ENCODE measurements around the gene ACTN3. TPM values are rescaled to one million over a fixed set of nuclear protein-coding genes. Genes with fewer than 3 reads are reported as not detected.
"Not testable (repeated sequence)": the region's sequence is repeated elsewhere in the genome, so short reads cannot be mapped to it uniquely, and the experiment has no call there.

Gene ACTN3
- total RNA-seq, 1 experiment from 2014 or later = not detected

- peaks cover 7% of the 10 kb centered on the region for H3K9me3 Mint-ChIP-seq (ENCODE audit: low read depth, unreplicated experiment)
- H3K36me3 Mint-ChIP-seq (ENCODE audit: insufficient read depth, unreplicated experiment) = no peaks in the 10 kb centered on the region
- no peak overlapping the region for H3K27ac Mint-ChIP-seq (ENCODE audit: unreplicated experiment)
- TF ChIP-seq CTCF (IDR thresholded peaks at IDR 0.05; ENCODE audit: unreplicated experiment) = no peak
- CTCF ChIA-PET = no interaction called here
- no peak for DNase-seq
- no peak overlapping the region for H3K4me3 Mint-ChIP-seq (ENCODE audit: low read depth, unreplicated experiment)
- intact Hi-C loops (cut with micrococcal nuclease; ENCODE audit: unreplicated experiment) = no loop called here
- H3K27me3 Mint-ChIP-seq (ENCODE audit: unreplicated experiment) = peaks cover 32% of the 10 kb centered on the region
- no peaks in the 10 kb centered on the region for H3K4me1 Mint-ChIP-seq (ENCODE audit: low read depth, unreplicated experiment)
- no TSS peak for BruUV-seq (replicated peaks)
Measured at GRCh38 chr11:66581261-66581660, 34.6 kb downstream of the ACTN3 start.

- intact Hi-C loops (cut with micrococcal nuclease; ENCODE audit: unreplicated experiment); H3K4me1 Mint-ChIP-seq (ENCODE audit: low read depth, unreplicated experiment); H3K4me3 Mint-ChIP-seq (ENCODE audit: low read depth, unreplicated experiment); H3K36me3 Mint-ChIP-seq (ENCODE audit: insufficient read depth, unreplicated experiment); H3K27ac Mint-ChIP-seq (ENCODE audit: unreplicated experiment); H3K9me3 Mint-ChIP-seq (ENCODE audit: low read depth, unreplicated experiment); DNase-seq; BruUV-seq (replicated peaks): not testable (repeated sequence)
- H3K27me3 Mint-ChIP-seq (ENCODE audit: unreplicated experiment) = peaks cover 24% of the 10 kb centered on the region
- CTCF ChIA-PET = interaction anchor here (0.7 kb wide), 1 partner anchor 11 kb away, joined by 5 read pairs; no protein-coding TSS in a partner anchor
Measured at GRCh38 chr11:66582565-66583147, 36.0 kb downstream of the ACTN3 start.

- H3K27ac Mint-ChIP-seq (ENCODE audit: unreplicated experiment); H3K27me3 Mint-ChIP-seq (ENCODE audit: unreplicated experiment); H3K36me3 Mint-ChIP-seq (ENCODE audit: insufficient read depth, unreplicated experiment); H3K4me3 Mint-ChIP-seq (ENCODE audit: low read depth, unreplicated experiment); intact Hi-C loops (cut with micrococcal nuclease; ENCODE audit: unreplicated experiment); BruUV-seq (replicated peaks); H3K4me1 Mint-ChIP-seq (ENCODE audit: low read depth, unreplicated experiment); CTCF ChIA-PET; H3K9me3 Mint-ChIP-seq (ENCODE audit: low read depth, unreplicated experiment); DNase-seq: not testable (repeated sequence)
Measured at GRCh38 chr11:66585447-66585846, 38.7 kb downstream of the ACTN3 start.

GRCh38 chr11:66586136-66586535 is 39.4 kb downstream of the ACTN3 start:
- no peak overlapping the region for H3K4me3 Mint-ChIP-seq (ENCODE audit: low read depth, unreplicated experiment)
- H3K9me3 Mint-ChIP-seq (ENCODE audit: low read depth, unreplicated experiment) = peaks cover 7% of the 10 kb centered on the region
- CTCF ChIA-PET = interaction anchor here (0.6 kb wide), 1 partner anchor 232 kb away, joined by 3 read pairs; no protein-coding TSS in a partner anchor
- DNase-seq = no peak
- intact Hi-C loops (cut with micrococcal nuclease; ENCODE audit: unreplicated experiment) = no loop called here
- peaks cover 3% of the 10 kb centered on the region for H3K36me3 Mint-ChIP-seq (ENCODE audit: insufficient read depth, unreplicated experiment)
- no peak overlapping the region for H3K27ac Mint-ChIP-seq (ENCODE audit: unreplicated experiment)
- H3K27me3 Mint-ChIP-seq (ENCODE audit: unreplicated experiment) = no peaks in the 10 kb centered on the region
- TF ChIP-seq CTCF (IDR thresholded peaks at IDR 0.05; ENCODE audit: unreplicated experiment) = no peak
- H3K4me1 Mint-ChIP-seq (ENCODE audit: low read depth, unreplicated experiment) = no peaks in the 10 kb centered on the region
- BruUV-seq (replicated peaks) = no TSS peak

GRCh38 chr11:66589315-66589714 is 42.6 kb downstream of the ACTN3 start:
- H3K4me3 Mint-ChIP-seq (ENCODE audit: low read depth, unreplicated experiment); BruUV-seq (replicated peaks); DNase-seq; H3K27me3 Mint-ChIP-seq (ENCODE audit: unreplicated experiment); intact Hi-C loops (cut with micrococcal nuclease; ENCODE audit: unreplicated experiment); H3K4me1 Mint-ChIP-seq (ENCODE audit: low read depth, unreplicated experiment); H3K27ac Mint-ChIP-seq (ENCODE audit: unreplicated experiment); H3K9me3 Mint-ChIP-seq (ENCODE audit: low read depth, unreplicated experiment); CTCF ChIA-PET: not testable (repeated sequence)
- H3K36me3 Mint-ChIP-seq (ENCODE audit: insufficient read depth, unreplicated experiment) = peaks cover 25% of the 10 kb centered on the region

GRCh38 chr11:66589996-66590675 is 43.4 kb downstream of the ACTN3 start:
- CTCF ChIA-PET = no interaction called here
- intact Hi-C loops (cut with micrococcal nuclease; ENCODE audit: unreplicated experiment) = no loop called here
- no peak for DNase-seq
- Mint-ChIP-seq H3K4me1 (ENCODE audit: low read depth, unreplicated experiment) (no peaks in the 10 kb centered on the region), H3K9me3 (ENCODE audit: low read depth, unreplicated experiment) (no peaks in the 10 kb centered on the region), H3K27me3 (ENCODE audit: unreplicated experiment) (no peaks in the 10 kb centered on the region), H3K27ac (ENCODE audit: unreplicated experiment) (no peak overlapping the region), H3K36me3 (ENCODE audit: insufficient read depth, unreplicated experiment) (peaks cover 25% of the 10 kb centered on the region), H3K4me3 (ENCODE audit: low read depth, unreplicated experiment) (no peak overlapping the region)
- TF ChIP-seq CTCF (IDR thresholded peaks at IDR 0.05; ENCODE audit: unreplicated experiment) = no peak
- BruUV-seq (replicated peaks) = no TSS peak
